ENCODE results near the gene NOM1.

Gene NOM1

DNA sequence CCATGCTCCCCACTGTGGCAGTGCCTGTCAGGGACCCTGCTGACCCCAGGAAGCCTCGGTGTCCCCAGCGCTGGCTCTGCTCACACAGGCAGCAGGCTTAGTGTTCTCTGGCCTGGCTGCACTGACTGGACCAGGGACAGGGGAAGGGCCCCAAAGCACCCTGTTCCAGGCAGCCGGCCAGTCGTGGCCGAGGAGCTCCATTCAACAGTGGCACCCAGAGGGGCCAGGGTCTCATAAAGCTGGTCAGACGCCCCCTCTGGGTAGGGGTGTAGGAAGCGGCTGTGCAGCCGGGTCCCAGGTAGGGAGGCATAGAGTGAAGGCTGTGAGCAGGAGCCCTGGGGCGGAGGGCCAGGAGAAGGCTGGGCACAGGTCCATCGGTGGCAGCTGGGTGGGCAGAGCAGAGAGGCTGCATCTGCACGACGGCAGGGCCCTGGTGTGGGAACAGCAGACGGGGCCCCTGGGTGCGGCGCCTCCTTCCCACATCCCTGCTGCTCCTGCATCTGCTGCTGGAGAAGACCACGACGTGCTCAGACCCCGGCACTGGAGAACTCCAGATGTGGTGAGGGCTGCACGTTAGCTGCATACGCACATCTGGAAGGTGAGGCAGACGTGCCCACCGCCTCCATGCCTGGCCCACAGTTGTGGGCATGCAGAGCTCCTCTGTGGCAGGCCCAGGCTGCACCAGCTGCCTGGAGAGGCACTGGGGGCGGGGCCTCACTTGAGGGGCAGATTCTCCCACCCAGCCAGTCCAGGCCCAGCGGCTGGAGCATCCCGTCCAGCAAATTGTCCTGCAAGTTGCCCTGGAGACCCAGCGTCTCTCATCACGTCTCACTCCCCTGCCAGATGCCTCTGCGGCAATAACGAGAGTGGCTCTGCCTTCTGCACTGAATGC, 35.8 kb downstream of the NOM1 start:
- DNase-seq, result no peak

DNA sequence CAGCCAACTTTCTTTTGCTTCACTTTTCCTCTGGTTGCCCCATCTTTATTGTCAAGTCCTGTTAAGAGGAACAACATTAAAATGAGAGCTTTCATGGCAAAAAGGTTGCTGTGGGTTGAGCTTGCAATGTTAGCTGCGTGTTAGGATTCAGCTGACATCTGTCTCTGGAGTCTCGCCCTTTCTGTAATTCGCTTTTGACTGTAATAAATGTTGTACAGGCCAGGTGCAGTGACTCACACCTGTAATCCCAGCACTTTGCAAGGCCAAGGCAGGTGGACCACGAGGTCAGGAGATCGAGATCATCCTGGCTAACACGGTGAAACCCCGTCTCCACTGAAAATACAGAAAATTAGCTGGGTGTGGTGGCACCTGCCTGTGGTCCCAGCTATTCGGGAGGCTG, 36.9 kb downstream of the NOM1 start:
- no peak for DNase-seq

DNA sequence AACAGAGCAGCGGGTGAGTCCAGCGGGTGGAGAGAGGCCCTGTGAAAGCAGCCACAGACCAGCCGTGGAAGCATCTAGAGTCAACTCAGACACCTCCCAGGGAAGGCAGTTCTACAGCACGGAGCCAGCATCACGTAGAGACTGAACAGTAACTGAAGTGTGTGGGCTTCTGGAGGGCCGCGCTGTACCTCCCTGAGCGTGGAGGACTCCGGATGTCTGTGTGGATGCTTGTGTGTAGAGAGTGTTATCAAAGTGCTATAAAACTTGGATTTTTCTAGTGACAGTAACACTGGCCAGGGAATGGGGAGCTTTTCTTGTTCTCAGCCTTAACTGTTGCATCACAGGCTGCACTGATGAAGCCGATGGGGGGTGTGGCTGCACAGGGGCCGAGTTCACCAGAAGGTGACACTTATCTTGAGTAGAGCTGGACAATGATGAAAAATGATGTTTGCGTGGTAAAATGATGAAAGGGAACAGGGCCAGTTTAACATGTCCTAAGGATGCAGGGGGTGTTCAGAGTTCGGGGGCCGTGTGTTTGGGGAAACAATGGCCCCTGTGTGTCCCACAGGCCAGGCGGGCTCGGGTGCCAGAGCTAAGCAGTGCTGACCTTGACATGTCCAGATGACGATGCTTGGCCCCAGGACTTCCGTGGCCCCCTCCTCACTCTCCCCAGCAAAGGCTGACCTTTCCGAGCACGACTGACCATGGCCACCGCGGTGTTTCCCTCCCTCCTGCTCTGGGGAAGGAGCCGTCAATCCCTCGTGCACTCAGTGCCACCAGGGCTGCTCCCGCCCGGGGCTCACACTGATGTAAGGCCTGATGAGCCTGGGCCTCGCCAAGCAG, 39.1 kb downstream of the NOM1 start:
- no peak for DNase-seq

DNA sequence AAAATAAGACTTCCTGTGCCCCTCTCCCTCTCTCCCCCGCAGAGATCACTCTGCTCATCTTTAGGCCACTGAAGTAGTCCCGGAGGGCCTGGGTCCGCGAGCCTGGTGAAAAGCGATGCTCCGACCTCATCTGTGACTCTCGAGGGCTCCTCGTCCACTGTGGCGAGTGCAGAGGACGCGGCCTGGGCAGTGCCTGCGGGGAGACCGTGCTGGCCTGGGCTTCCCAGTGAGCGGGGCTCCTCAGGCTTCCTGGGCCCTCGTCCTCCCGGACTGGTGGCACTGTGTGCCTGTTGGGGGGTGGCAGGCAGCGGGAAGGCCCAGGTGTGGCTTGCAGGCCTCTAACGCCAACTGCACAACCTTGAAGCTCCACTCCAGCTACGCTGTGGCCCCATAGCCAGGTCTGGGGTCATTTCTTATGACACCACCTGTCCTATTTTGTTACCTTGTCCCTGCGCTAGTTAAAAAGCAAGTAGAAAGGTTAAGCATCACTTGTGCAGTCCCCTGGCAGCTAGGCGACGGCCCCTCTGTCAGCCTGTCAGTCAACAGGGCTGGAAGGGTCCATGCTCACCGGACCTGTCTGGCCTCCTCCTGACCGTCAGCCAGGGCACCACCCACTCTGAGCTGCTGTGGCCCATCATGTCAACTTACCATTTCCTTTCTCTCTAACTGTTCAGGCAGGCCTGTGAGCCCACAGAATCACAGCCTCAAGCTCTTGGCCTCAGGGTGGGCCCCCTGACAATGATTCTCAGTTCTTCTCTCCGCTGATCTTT, 40.4 kb downstream of the NOM1 start:
- DNase-seq, result no peak

DNA sequence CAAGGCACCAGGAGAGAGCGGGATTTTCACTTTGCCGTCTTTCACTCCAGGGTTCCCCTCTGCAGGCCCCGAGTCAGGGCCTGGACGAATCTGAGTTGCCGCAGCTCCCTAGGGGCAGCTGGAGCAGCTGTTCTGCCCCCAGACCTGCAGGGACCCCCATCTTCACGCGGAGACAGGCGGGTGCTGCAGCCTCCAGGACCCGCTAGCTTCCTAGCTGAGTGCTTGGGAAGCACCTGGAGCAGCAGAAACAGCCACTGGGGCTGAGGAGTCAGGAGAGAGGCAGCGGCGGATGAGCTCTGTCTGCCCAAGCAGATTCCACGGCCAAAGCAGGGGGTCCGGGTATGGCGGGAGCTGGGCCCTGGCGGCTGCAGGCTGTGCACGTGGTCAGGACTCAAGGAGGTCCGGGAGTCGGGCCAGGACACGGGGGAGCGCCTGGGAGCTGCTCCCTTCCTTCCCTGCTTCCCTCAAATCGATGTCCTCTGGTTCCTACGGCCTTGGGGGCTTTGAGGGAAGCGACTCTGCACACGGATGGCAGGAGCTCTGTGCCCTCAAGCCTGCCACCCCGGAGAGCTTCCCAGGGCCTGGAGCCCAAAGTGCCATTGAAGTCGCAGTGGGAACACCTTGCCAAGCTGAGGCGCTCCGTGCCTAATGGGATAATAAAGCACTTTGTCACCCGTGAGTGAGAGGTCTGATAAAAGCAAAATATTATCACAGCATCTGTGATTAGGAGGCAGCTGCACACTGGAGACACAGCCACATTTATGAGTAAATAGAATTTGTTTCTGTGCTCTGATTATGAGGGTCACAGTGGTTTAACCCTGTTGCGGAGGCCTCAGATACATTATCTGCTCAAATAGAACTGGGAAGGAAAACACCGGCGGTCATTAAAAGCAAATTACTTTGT, 43.8 kb downstream of the NOM1 start:
- no peak for DNase-seq

DNA sequence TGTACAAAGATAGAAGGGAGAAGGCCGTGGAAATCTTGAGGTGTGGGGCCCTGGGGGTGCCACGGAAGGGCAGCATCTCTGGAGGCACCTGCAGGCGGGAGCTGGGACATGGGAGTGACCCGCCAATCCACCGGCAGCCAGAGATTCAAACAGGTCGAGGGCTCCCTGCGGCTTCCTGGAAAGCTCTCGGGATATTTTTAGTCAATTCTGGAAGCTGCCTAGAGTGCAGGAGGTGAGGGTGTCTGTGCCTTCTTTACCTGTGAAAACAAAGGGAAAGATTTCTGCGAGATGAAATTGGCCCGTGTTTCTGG, 44.4 kb downstream of the NOM1 start:
- DNase-seq, result no peak

DNA sequence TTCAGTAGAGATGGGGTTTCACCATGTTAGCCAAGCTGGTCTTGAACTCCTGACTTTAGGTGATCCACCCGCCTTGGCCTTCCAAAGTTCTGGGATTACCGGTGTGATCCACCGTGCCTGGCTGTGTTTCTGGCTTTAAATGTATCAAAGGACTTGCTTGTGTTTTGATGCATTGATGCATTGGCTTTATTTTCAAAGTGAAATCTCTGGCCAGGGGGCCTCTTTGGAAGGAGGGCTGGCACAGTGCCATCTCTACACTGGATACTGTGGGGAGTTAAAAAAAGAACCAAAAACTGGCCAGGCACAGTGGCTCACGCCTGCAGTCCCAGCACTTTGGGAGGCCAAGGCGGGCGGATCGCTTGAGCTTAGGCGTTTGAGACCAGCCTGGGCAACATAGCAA, 44.9 kb downstream of the NOM1 start:
- no peak for DNase-seq

DNA sequence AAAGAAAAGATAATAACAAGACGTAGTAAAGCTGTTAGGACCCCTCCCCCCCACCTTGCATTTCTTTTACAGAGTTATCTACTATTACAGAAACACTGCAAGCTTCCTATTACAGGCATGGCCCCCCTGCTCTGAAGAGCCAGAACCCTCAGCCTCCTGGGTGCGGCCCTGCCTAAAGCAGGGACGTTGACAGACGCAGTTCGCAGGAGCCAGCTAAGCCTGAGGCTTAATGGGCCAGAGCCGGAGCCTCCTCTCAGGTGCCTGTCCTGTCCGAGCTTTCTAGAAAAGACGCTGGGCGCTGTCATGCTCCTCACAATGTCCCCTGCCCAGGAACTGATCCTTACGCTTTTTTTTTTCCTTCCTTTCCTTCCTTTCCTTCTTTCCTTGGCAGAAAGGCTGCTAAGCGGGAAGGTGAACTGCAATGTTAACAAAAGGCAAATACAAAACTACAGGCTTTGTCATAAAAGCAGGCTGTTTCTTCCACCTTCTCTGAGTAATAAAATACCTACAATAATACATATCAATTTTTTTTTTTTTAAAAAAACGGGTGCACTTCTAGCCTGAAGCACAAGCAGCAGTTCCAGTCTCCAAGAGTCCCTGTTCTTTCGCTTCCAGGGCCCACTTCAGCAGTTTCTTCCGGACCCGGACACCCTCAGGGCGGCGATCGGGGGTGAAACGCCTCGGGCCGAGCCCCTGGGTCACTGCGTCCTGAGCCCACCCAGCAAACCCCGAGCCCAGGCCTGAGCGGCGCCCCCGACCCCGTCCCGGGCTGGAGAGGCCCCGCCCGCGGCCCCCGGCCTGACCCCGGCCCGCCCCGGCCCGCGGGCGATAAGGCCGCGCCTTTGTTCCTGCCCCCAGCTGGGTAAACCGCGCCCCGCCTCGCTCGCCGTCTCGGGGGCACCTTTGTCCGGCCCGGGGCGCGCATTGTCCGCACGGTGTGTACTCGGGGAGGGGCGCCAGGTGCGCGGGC, 49.8 kb downstream of the NOM1 start:
- DNase-seq, result peak; percentile 33

DNA sequence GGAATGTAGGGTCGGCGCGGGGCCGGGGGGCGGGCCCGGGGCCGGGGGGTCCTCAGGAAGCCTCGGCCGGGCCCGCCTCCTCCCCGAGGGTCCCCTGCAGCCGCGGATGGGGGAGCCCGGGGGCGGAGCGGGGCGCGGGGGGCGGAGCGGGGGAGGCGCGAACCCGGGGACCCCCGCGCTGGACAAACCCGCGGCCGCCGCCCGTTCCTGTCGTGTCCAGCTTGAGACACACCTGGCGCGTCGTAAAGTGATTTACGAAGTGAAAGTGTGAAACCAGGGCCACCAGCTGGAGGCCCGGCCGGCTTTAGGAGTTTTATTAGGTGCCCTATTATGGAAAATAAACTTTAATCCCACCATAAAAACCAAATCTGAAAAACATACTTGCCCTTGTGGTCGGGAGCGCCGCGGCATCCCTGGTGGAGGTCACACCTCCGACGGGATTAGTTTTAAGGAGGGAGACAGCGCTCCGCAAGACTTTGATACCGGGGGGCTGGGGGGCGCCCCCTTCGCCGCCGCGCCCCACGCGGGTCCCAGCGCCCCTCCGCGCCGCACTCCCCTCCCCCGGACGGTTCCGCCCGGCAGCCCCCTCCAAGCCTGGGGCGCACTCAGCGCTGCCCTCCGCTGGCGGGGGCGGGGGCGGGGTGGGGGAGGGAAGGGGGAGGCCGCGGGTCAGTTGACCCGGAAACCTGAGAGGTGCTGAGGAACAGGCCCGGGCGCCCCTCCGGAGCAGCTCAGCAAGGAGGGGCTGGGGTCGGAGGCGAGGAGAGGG, 50.6 kb downstream of the NOM1 start:
- DNase-seq, result peak; percentile 29

DNA sequence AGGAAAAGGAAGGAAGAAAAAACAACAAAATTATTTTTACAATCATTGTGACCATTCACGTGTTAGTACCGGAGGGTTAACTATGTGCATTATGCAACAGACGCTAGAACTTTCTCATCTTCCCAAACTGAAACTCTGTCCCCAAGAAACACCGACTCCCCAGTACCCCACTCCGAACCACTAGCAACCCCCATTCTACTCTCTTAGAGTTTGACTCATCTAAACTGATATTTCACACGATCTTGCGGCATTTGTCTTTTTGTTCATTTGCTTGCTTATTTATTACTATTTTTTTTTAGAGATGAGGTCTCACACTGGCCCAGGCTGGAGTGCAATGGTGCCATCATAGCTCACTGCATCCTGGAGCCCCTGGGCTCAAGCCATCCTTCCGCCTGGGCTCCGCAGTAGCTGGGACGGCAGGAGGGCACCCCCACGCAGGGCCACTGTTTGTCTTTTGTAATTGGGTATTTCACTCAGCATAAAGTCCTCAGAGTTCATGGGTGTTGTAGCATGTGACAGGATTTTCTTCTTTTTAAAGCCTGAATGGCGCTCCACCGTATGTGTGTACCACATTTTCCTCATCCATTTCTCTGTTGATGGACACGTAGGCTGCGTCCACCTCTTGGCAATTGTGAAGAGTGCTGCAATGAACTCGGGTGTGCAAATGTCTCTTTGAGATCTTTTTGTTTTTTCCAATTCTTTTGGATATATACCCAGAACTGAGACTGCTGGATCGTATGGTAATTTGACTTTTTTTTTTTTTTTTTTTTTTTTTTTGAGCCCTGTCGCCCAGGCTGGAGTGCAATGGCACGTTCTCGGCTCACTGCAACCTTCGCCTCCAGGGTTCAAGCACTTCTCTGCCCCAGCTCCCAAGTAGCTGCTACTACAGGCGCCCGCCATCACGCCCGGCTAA, 51.5 kb downstream of the NOM1 start:
- DNase-seq, result peak; percentile 51

DNA sequence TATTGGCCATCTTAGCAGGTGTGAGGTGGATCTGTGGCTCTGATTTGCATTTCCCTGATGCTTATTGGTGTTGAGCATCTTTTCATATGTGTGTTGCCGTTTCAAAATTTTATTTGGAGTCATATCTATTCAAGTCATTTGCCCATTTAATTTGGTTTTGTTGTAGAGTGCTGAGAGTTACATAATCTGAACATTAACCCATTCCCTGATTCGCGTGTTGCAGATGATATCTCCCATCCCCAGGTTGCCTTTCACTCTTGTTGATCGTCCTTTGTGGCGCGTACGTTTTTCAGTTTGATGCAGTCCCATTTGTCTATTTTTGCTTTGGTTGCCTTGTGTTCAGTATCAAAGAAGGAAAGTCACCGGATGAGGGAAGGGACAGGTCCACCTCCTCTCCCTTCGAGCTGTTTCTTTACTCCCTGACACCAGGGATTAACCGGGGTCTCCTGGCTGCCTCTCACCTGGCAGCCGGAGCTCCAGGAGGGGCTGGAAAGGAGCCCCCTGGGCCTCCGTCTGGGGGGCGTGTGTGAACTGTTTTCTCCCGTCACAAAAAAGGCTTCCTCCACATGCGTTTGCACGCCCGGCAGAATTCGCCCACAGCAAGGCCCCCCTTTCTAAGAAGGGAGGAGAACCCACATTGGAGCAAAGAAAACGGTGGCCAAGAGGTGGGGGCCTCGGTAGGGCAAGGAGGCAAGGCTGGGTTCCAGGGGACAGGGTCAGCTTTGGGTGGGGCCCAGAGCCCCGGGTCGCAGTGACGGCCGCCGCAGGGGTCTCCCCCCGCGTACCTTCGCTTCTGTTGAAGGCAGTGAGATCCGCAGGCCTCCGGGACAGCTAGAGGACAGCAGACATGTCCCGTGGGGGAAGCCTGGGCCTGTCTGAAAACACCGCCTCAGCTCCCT, 52.7 kb downstream of the NOM1 start:
- DNase-seq, result peak; percentile 46

DNA sequence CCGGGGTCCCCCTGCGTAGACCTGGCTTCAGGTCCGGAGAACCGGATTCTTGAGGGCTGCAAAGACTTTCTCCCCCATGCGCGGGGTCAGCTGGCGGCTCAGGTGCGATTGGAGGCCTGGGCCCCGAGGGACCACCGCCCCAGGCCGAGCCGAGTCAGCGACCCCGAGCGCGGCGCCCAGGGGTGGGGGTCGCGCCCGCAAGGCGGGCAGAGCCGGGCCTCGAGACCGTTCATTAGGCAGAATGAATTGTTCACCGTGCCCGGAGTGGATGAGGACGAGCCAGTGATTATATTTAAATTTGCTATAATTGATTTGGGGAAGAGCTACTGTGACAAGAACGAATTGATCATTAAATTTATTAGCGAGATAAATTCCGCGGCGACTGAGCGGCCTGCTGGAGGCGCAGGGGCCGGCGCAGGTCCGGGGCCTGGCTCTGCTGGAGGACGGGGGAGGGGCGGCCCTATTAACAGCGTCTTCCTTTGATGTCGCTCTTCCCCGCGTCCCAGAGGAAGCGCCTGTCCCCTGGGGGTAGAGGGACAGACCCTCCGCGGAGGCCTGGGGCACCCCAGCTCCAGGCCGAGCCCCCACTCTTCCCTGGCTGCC, 53.4 kb downstream of the NOM1 start:
- DNase-seq, result peak; percentile 66

DNA sequence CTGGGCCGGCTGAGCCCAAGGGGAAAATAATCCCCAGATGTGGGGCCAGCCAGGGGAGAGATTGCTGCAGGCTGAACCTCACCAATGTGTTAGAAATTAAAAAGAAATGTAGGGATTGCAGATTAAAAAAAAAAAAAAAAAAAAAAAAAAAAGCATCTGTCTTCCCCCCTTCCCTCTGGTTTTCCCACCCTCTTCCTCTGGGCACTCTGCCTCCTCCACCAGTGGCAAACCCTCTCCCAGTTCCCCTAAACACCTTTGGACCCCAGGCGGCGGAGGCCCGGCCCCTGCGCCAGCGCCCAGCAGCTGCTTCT, 53.9 kb downstream of the NOM1 start:
- DNase-seq, result no peak

DNA sequence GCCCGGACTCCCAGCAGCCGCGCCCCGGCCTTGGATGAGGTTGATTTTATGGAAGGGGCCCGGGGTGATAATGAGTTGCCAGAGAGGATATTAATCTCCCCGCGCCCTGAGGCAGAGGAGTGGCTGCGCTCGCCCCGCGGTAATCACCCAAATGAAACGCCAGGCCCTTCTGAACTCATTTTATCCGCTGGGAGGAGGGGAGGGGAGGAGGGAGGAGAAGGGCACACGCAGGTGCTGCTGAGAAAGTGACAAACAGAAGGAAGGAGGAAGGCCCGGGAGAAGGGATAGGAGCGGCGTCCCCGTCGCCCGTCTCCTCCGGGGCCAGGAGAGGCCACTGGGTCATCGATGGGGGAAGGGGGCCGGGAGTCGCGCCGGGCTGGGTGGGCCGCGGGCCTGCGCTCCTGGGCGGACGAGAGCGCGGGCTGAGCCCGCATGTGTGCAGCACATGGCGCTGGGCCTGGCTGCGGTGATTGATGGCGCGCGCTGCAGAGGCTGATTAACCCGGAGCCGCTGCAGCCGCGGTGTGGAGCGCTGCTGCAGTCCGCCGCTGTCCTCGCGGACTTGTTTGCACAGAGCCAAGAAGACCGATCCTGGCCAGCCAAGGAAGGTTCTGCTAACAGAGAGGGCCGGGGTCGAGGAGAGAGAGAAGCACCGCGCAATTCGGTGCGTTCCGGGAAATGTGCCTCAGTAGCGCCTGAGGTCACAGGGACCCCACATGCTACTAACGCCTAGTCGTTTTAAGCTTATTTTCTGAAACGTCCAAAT, 54.4 kb downstream of the NOM1 start:
- peak; percentile 73 for DNase-seq

DNA sequence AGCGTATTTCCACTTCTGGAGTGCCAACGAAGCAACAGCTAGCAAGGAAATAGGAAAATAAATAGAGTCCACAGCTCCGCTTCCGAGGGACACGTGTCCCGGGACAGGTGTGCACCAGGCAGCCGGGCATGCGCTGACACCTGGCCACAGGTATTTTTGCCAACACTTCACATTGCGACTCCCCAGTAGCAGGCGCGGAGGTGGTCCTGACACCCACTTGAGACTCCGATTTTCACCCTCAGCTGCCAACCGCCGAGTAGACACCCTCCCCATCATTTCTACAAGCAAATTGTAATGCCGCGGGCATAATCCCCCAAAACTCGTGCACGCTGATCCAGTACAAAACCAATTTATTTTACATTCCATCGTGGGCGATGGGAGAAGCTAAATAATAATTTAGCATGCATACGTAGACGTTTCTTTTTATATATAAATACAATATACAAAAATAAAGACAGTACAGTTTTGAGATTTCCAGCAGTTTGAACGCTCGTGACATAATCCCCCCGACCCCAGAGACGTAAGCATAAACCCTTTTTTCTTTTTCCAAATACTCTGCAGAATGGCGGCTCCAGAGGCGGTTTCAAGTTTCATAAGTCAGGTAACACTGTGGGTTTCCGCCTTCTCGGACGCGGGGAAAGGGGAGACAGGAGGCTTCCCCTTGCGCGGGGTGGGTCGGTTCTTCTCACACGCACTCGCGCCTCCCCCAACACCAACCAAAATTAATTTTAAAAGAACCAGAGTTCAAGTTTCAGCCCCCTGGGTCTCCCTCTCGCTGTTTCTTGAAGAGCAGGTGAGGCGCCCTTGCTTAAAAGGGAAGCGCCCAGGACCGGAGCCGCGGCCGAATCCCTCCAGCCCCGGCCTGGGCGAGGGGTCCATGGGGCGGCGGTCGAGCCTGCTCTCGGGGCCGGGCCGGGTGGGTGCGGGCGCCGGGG, 55.3 kb downstream of the NOM1 start:
- DNase-seq, result peak; percentile 48

Data from eye (tissue), 1 donor.